Stimulated activated CD8-positive, alpha-beta memory T cell treated with anti-CD3 and anti-CD28 coated beads, Interleukin-12 subunit alpha, Interleukin-12 subunit beta, amount 100 ng/mL, for 24 hours (primary cell): ENCODE data around the gene CTDSPL.
"Not testable (repeated sequence)": the region's sequence is repeated elsewhere in the genome, so short reads cannot be mapped to it uniquely, and the experiment has no call there.

Experiments
- DNase-seq: peaks from one replicate; pipeline ENCODE4 v3.0.0-alpha.2; 2020; ENCODE audit errors: extremely low read depth

Gene CTDSPL

GRCh38 chr3:38019658-38020341 is 158.1 kb downstream of the CTDSPL start:
- no peak for DNase-seq

- DNase-seq = no peak
Observed at GRCh38 chr3:38020342-38020726, 158.7 kb downstream of the CTDSPL start.

GRCh38 chr3:38021196-38021595 is 159.5 kb downstream of the CTDSPL start:
- no peak for DNase-seq

- no peak for DNase-seq
Observed at GRCh38 chr3:38022301-38022700, 160.6 kb downstream of the CTDSPL start.

GRCh38 chr3:38022896-38023709 is 161.4 kb downstream of the CTDSPL start:
- DNase-seq = no peak

- DNase-seq = no peak
Observed at GRCh38 chr3:38026856-38027255, 165.2 kb downstream of the CTDSPL start.

DNA sequence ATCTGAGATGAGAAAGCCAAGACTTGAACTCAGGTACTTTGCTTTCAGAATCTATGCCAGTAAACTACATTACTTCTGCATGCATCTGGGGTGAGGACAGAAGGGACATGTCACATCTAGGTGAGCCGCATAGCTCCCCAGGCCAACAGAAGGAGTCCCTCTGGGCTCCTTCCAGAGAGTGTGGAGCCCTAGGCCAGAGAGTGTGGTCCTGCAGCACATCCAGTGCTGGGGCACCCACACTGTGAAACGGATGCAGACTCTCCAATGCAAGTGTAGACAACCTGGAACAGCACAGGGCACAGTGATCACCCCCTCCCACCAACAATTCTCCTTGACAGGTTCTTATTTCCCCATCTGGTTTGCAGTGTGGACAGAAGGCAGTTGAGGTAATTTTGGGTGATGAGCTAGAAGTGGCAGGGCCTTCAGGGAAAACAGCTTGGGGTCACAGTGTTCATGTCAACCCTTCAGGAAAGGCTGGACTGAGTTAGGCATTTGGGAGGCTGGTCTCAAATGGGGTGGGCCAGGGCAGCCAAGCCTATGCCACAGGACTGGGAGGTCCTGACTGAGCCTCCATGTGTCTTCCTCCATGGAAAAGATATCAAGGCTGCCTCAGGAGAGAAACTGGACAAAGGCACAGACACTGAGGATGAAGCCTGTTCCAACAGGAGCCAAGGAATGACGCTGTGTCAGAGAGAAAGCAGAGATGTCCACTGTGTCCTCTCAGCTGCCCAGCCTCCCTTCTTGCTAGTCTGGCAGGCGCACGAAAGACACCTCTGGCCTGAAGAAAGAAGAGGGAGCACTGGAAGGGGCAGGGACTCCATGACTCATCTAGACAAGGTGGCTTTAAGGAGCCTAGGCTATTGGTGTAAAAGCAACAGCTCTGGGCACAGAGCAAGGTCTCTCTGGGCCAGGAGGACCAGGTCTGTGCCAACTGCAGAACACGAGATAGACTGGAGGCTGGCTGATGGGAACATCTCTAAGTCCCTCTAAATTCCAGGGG is 166.1 kb downstream of the CTDSPL start:
- no peak for DNase-seq

- DNase-seq = no peak
Observed at GRCh38 chr3:38028621-38029361, 167.1 kb downstream of the CTDSPL start.

DNA sequence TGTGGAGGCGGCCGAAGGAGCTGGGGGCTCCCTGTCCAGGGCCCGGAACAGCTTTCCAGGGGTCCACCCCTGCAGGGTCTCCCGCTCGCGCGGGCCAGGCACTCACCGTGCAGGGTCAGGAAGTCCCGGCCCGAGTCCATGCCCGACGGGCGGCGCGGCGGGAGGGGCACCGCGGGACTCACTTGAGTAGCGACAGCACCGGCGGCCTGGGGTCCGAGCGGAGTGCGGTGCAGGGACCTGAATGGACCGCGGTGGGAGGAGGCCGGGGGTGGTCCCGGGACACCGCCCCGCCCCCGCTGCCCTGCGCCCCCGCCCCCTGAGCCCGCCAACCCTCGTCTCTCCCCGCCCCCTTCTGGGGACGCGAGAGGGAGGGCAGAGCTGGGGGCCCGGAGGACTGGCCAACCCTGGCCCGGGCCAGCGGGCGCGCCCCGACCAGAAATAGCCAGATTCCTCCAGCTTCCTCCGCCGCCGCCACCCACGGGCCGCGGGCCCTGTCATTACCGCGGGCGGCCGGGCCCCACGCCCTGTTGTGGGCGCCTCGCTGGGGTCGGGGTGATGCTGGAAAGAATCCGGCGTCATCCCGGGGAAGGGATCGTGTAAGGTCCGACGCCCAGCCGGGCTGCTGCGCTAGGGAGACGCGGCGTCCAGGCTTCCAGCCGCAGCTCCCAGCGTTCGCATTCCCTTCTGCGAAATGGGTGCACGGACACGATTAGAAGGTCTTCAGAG is 167.9 kb downstream of the CTDSPL start, which contains the start of gene PLCD1:
Gene PLCD1 (minus strand): TSS at position 243 of the 726 bp plus-strand sequence. CDS start 103 bp downstream, at position 140.
- DNase-seq = no peak

- DNase-seq = no peak
Observed at GRCh38 chr3:38030126-38031021, 168.7 kb downstream of the CTDSPL start.

DNA sequence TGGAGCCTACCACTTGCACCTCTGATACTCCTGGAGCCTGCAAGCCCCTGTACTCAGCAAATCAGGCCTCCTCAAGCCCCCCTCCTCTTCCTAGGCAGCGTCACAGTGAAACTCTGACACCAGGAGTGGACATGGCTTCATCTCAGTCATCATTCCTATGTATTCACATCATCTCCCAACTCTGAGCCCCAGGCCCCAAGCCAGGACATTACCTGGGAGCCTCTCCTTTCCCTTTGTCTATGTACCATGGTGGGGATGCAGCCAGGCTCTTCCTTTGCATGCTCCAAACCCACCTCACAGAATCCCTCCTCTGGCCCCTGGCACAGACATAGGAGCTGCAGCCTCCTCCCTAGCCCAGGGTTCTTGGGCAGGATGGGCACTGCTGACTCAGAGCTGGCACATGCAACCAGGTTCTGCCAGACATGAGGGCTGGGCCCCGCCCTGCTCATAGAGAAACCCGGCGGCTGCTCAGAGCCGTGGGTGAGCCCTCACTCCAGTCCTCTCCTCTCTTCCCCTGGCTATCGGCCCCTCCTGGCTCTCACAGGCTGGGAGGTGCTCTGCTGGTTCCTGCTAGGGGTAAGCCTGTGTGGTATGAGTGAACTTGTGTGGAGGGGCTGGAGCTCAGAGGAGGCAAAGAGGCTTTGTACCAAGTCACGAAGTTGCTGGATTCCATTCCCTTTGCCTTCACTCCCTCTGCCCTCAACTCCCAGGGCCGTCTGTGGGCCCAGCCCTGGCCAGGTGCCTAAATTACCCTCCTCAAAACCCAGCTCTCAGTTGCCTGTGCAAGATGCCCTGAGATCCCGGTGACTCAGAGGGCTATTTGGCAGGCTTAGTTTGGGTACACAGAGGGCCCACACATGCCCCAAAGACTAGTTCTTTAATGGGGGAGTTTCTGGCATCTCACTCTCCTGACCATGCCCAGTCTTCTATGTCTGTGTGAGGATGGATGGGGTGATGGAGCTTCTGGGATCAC is 169.6 kb downstream of the CTDSPL start:
- no peak for DNase-seq

DNA sequence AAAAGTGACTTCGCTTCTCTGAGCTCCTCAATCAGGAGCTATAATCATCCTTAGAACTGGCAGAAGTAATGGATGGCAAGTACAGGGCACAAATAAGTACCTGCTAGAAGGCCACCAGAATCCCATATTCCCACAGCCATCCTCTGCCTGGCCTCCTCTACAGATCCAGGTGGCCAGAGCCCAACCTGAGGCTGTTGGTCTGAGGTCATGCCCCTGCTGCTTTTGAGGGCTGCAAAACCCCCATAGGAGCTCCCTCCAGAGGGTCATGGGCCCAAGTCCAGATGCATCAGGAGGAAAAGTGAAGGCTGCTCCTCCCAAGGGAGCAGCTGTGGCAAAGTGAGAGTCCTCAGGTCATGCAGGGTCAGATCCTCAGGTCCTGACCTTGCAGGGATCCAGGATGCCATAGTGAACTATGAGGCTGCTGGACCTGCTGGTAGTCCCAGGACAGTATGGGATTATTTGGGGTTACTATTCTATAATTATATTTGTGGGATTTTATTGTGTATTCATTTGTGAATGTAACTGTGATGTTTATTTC is 170.7 kb downstream of the CTDSPL start:
- no peak for DNase-seq

- not testable (repeated sequence) for DNase-seq
Observed at GRCh38 chr3:38033586-38033985, 171.9 kb downstream of the CTDSPL start.
